Naive B cell (primary cell): ENCODE results near the gene ERBB3. TPM values are rescaled to one million over a fixed set of nuclear protein-coding genes. Genes with fewer than 3 reads are reported as not detected.

ENCODE experiments used
- ATAC-seq, 2 donors: fragments of 150-1000 bp; cut with Tn5 transposase; 2 replicates each; pipeline ENCODE4 v1.10.0; 2021; ENCODE audit warnings: low read depth in 2 of 2, mild to moderate bottlenecking in 2 of 2, moderate library complexity in 2 of 2
- DNase-seq: peaks from one replicate; pipeline ENCODE4 v3.0.0; 2022
- H3K27ac Mint-ChIP-seq, 6 donors: one replicate each; pipeline ENCODE4 v1.8.0; 2020 to 2022; ENCODE audit warnings: mild to moderate bottlenecking in 6 of 6, mixed read lengths in 6 of 6, moderate library complexity in 5 of 6, inconsistent platforms in 2 of 6
- H3K27me3 Mint-ChIP-seq, 3 donors: one replicate each; pipeline ENCODE4 v1.8.0; 2021 to 2022; ENCODE audit warnings: mixed read lengths in 3 of 3, mild to moderate bottlenecking in 1 of 3
- H3K36me3 Mint-ChIP-seq, 2 donors: one replicate each; pipeline ENCODE4 v1.8.0; 2020 to 2022; ENCODE audit warnings: mixed read lengths in 2 of 2, inconsistent platforms in 1 of 2, mild to moderate bottlenecking in 1 of 2
- H3K4me1 Mint-ChIP-seq, 3 donors: one replicate each; pipeline ENCODE4 v1.8.0; 2020 to 2022; ENCODE audit warnings: mixed read lengths in 3 of 3, inconsistent platforms in 1 of 3, mild to moderate bottlenecking in 1 of 3, moderate library complexity in 1 of 3
- H3K4me3 Mint-ChIP-seq, 8 donors: one replicate each; pipeline ENCODE4 v1.8.0; 2020 to 2022; ENCODE audit warnings: mild to moderate bottlenecking in 8 of 8, mixed read lengths in 8 of 8, moderate library complexity in 8 of 8, inconsistent platforms in 2 of 8
- H3K9me3 Mint-ChIP-seq, 7 donors: one replicate each; pipeline ENCODE4 v1.8.0; 2020 to 2022; ENCODE audit warnings: mixed read lengths in 7 of 7, mild to moderate bottlenecking in 5 of 7, inconsistent platforms in 2 of 7, moderate library complexity in 1 of 7
- polyA plus RNA-seq, 6 donors: library from polyadenylated mRNA; unstranded; fragments of 300-500 nt; fragmentation: Illumina TruSeq; gene quantifications; one replicate each; pipeline ENCODE4 v1.2.3, GENCODE V29; 2021; ENCODE audit warnings: low read depth in 6 of 6

The ERBB3 gene
- polyA plus RNA-seq, 6 donors from 2014 or later, result not detected

DNA sequence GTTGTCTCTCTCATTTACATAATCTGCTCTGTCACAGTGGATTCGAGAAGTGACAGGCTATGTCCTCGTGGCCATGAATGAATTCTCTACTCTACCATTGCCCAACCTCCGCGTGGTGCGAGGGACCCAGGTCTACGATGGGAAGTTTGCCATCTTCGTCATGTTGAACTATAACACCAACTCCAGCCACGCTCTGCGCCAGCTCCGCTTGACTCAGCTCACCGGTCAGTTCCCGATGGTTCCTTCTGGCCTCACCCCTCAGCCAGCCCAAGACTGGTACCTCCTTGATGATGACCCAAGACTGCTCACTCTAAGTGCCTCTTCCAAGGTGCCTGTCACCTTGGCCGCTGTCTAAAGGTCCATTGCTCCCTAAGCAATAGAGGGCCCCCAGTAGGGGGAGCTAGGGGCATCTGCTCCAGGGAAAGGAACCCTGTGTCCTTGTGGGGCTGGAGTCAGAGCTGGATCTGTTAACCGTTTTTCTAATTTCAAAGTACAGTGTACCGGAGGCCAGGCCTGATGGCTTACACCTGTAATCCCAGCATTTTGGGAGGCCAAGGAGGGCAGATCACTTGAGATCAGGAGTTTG lies 5.1 kb downstream of the ERBB3 start:
- Mint-ChIP-seq H3K9me3 (no peaks in the 10 kb centered on the region), H3K4me3 (no peak overlapping the region), H3K4me1 (peaks cover 5 to 6% (median 5%) of the 10 kb centered on the region in 3 donors), H3K27me3 (peaks cover 28 to 49% (median 28%) of the 10 kb centered on the region in 3 donors), H3K27ac (no peak overlapping the region), H3K36me3 (no peaks in the 10 kb centered on the region)
- ATAC-seq (no peak), DNase-seq (no peak)

DNA sequence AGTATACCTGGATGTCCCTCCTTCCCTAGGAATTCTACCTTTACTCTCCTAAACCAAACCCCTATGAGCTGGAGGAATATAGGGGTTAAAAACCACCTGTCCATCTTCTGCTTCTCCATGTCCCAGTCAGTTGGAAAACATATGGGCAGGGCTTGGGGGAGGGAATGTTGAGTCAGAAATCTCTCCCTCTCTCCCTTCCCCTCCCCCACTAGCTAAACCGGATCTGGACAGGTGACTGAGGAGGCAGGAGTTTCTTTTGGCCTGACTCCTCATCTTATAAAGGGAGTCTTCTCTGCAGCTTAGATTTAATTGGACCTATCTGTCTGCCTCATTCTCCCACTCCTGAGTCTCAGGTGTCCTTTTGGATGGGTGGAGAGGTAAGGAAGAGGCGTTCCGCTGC lies 6.1 kb downstream of the ERBB3 start:
- Mint-ChIP-seq H3K27ac (no peak overlapping the region), H3K9me3 (no peaks in the 10 kb centered on the region), H3K4me3 (peak overlapping the region in 1 of 8 donors; percentile 12), H3K27me3 (peaks cover 19 to 46% (median 23%) of the 10 kb centered on the region in 3 donors), H3K4me1 (peaks cover 0 to under 1% (median 0%) of the 10 kb centered on the region in 3 donors), H3K36me3 (no peaks in the 10 kb centered on the region)
- no peak for DNase-seq
- no peak for ATAC-seq

DNA sequence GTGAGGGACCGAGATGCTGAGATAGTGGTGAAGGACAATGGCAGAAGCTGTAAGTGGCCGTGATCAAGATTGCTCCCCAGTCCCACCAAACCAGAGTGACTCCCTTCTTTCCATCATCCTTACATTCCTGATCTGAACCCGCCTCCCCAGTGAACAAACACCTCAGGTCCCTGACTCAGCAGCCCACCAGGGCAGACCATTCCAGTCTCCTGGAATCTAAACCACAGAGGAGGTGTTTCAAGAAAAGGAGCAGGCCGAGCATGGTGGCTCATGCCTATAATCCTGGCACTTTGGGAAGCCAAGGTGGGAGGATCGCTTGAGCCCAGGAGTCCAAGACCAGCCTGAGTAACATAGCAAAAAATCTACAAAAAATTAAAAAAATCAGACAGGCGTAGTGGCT lies 6.6 kb downstream of the ERBB3 start:
- peak overlapping the region in 1 of 8 donors; percentile 12 for H3K4me3 Mint-ChIP-seq
- peak overlapping the region in 1 of 6 donors; percentile 47 for H3K27ac Mint-ChIP-seq
- no peaks in the 10 kb centered on the region for H3K36me3 Mint-ChIP-seq
- peaks cover 14 to 41% (median 23%) of the 10 kb centered on the region in 3 donors for H3K27me3 Mint-ChIP-seq
- ATAC-seq (no peak), DNase-seq (no peak)
- no peaks in the 10 kb centered on the region for H3K4me1 Mint-ChIP-seq
- no peaks in the 10 kb centered on the region for H3K9me3 Mint-ChIP-seq

DNA sequence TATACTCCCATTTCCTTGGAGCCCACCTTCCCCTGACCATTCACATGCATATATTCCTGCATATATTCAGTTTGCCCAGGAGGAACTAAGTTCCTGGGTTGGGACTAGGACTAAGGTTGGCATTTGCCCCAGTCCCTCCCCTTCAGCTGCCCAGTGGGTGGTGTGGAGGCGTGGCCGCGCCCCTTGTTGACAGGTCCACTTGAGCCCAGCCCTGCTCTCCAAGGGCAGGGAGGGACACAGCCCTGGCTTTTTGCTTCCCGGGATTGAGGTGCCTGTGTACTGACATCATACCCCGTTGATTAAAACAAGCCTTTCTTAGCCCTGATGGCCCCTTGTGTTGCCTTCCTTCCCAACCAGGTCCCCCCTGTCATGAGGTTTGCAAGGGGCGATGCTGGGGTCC lies 7.3 kb downstream of the ERBB3 start:
- DNase-seq (no peak), ATAC-seq (no peak)
- no peak overlapping the region for H3K4me3 Mint-ChIP-seq
- H3K9me3 Mint-ChIP-seq, result no peaks in the 10 kb centered on the region
- no peak overlapping the region for H3K27ac Mint-ChIP-seq
- H3K36me3 Mint-ChIP-seq, result no peaks in the 10 kb centered on the region
- H3K27me3 Mint-ChIP-seq, result peaks cover 8 to 34% (median 26%) of the 10 kb centered on the region in 3 donors
- no peaks in the 10 kb centered on the region for H3K4me1 Mint-ChIP-seq

DNA sequence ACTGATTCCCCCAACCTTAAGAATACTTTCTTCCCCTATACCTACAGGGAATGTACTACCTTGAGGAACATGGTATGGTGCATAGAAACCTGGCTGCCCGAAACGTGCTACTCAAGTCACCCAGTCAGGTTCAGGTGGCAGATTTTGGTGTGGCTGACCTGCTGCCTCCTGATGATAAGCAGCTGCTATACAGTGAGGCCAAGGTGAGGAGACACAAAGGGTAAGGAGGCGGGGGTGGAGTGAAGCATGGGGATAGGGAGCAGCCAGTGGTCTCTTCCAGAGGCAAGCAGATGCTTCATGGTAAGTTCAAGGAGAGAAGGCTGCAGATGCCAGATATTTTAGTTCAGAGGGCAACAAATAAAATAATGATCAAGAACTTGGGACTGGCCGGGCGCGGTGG lies 17.8 kb downstream of the ERBB3 start:
- no peak overlapping the region for H3K4me3 Mint-ChIP-seq
- DNase-seq (no peak), ATAC-seq (no peak)
- H3K4me1 Mint-ChIP-seq, result peaks cover 0 to 5% (median 0%) of the 10 kb centered on the region in 3 donors
- H3K36me3 Mint-ChIP-seq, result no peaks in the 10 kb centered on the region
- peak overlapping the region in 1 of 6 donors; percentile 82 for H3K27ac Mint-ChIP-seq
- H3K9me3 Mint-ChIP-seq, result no peaks in the 10 kb centered on the region
- peaks cover 6 to 45% (median 44%) of the 10 kb centered on the region in 3 donors for H3K27me3 Mint-ChIP-seq

DNA sequence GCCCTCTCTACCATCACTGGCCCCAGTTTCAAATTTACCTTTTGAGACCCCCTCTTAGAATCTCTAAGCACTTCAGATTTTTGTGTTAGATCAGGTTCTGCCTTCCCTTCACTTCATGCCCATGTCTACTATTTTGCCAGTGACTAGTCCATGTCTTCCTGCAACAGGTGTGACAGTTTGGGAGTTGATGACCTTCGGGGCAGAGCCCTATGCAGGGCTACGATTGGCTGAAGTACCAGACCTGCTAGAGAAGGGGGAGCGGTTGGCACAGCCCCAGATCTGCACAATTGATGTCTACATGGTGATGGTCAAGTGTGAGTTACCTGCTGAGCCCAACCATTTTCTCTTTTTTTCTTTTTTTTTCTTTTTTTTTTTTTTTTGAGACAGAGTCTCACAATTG lies 18.6 kb downstream of the ERBB3 start:
- H3K9me3 Mint-ChIP-seq, result no peaks in the 10 kb centered on the region
- peaks cover 6 to 36% (median 35%) of the 10 kb centered on the region in 3 donors for H3K27me3 Mint-ChIP-seq
- H3K27ac Mint-ChIP-seq, result peak overlapping the region in 1 of 6 donors; percentile 45
- H3K4me1 Mint-ChIP-seq, result peaks cover 0 to 11% (median 5%) of the 10 kb centered on the region in 3 donors
- no peak for ATAC-seq
- no peak overlapping the region for H3K4me3 Mint-ChIP-seq
- no peak for DNase-seq
- no peaks in the 10 kb centered on the region for H3K36me3 Mint-ChIP-seq

DNA sequence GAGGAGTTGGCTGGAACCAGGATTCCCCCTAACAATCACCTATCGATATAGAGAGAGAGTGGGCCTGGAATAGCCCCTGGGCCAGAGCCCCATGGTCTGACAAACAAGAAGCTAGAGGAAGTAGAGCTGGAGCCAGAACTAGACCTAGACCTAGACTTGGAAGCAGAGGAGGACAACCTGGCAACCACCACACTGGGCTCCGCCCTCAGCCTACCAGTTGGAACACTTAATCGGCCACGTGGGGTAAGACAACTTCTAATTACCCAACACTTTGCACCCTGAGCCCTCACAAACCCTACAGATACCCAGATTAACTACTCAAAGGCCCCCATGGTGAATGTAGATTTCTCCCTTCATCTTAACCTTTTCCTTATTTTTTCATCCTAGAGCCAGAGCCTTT lies 19.8 kb downstream of the ERBB3 start:
- H3K27me3 Mint-ChIP-seq, result peaks cover 6 to 25% (median 25%) of the 10 kb centered on the region in 3 donors
- H3K4me3 Mint-ChIP-seq, result no peak overlapping the region
- no peak overlapping the region for H3K27ac Mint-ChIP-seq
- no peaks in the 10 kb centered on the region for H3K9me3 Mint-ChIP-seq
- ATAC-seq, result no peak
- H3K36me3 Mint-ChIP-seq, result no peaks in the 10 kb centered on the region
- no peak for DNase-seq
- H3K4me1 Mint-ChIP-seq, result peaks cover 9 to 22% (median 16%) of the 10 kb centered on the region in 3 donors

DNA sequence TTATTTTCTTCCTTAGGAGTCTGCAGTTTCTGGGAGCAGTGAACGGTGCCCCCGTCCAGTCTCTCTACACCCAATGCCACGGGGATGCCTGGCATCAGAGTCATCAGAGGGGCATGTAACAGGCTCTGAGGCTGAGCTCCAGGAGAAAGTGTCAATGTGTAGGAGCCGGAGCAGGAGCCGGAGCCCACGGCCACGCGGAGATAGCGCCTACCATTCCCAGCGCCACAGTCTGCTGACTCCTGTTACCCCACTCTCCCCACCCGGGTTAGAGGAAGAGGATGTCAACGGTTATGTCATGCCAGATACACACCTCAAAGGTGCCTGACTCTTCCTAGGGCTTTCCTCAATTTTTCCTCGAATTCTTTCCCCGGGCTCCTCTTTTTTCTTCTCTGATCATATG lies 21.1 kb downstream of the ERBB3 start:
- H3K27me3 Mint-ChIP-seq, result peaks cover 0 to 13% (median 12%) of the 10 kb centered on the region in 3 donors
- no peaks in the 10 kb centered on the region for H3K36me3 Mint-ChIP-seq
- H3K4me3 Mint-ChIP-seq, result peak overlapping the region in 1 of 8 donors; percentile 50
- no peak overlapping the region for H3K27ac Mint-ChIP-seq
- ATAC-seq, result no peak
- peaks cover 19 to 35% (median 28%) of the 10 kb centered on the region in 3 donors for H3K4me1 Mint-ChIP-seq
- DNase-seq, result no peak
- no peaks in the 10 kb centered on the region for H3K9me3 Mint-ChIP-seq

DNA sequence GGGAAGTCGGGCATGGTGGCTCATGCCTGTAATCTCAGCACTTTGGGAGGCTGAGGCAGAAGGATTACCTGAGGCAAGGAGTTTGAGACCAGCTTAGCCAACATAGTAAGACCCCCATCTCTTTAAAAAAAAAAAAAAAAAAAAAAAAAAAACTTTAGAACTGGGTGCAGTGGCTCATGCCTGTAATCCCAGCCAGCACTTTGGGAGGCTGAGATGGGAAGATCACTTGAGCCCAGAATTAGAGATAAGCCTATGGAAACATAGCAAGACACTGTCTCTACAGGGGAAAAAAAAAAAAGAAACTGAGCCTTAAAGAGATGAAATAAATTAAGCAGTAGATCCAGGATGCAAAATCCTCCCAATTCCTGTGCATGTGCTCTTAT lies 22.7 kb downstream of the ERBB3 start:
- Mint-ChIP-seq H3K9me3 (no peaks in the 10 kb centered on the region), H3K36me3 (no peaks in the 10 kb centered on the region), H3K4me1 (peaks cover 19 to 39% (median 36%) of the 10 kb centered on the region in 3 donors), H3K27me3 (peaks cover 0 to 3% (median 2%) of the 10 kb centered on the region in 3 donors), H3K27ac (peak overlapping the region in 1 of 6 donors; percentile 62), H3K4me3 (peak overlapping the region in 1 of 8 donors; percentile 95)
- no peak for DNase-seq
- ATAC-seq, result no peak

DNA sequence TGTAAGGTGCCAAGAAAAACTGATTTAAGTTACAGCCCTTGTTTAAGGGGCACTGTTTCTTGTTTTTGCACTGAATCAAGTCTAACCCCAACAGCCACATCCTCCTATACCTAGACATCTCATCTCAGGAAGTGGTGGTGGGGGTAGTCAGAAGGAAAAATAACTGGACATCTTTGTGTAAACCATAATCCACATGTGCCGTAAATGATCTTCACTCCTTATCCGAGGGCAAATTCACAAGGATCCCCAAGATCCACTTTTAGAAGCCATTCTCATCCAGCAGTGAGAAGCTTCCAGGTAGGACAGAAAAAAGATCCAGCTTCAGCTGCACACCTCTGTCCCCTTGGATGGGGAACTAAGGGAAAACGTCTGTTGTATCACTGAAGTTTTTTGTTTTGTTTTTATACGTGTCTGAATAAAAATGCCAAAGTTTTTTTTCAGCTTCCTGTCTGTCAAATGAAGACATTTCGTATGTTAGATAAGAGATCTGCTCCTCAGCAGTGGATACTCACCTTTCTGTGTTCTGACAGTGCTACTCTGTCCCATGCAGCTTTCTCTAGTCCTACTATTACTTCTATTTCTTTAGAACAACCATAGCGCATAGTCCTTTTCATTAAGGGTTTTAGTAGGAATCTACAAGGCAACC lies 23.2 kb downstream of the ERBB3 start:
- ATAC-seq (no peak), DNase-seq (no peak)
- H3K9me3 Mint-ChIP-seq, result no peaks in the 10 kb centered on the region
- H3K4me1 Mint-ChIP-seq, result peaks cover 19 to 37% (median 36%) of the 10 kb centered on the region in 3 donors
- H3K4me3 Mint-ChIP-seq, result peak overlapping the region in 7 of 8 donors; percentile 95 to 100 (median 99)
- peak overlapping the region in 4 of 6 donors; percentile 46 to 98 (median 96) for H3K27ac Mint-ChIP-seq
- H3K27me3 Mint-ChIP-seq, result no peaks in the 10 kb centered on the region
- no peaks in the 10 kb centered on the region for H3K36me3 Mint-ChIP-seq

DNA sequence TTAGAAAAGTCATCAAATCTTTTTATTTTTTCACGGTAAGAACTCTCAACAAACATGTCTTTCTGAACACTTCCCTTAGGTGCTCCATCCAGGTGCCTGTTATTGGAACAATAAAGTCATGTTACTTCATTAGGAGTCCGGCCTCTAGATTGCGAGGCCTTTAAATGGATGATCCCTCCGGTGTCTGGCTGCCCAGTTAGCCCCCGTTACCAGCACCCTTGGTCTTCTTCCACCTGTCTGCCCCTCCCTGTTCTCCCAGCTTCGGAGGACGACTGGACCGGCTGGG lies 23.8 kb downstream of the ERBB3 start:
- ATAC-seq (no peak), DNase-seq (no peak)
- H3K27me3 Mint-ChIP-seq, result no peaks in the 10 kb centered on the region
- H3K9me3 Mint-ChIP-seq, result no peaks in the 10 kb centered on the region
- H3K4me3 Mint-ChIP-seq, result peak overlapping the region; percentile 95 to 100 (median 99)
- no peaks in the 10 kb centered on the region for H3K36me3 Mint-ChIP-seq
- peak overlapping the region; percentile 78 to 98 (median 96) for H3K27ac Mint-ChIP-seq
- H3K4me1 Mint-ChIP-seq, result peaks cover 19 to 37% (median 36%) of the 10 kb centered on the region in 3 donors

DNA sequence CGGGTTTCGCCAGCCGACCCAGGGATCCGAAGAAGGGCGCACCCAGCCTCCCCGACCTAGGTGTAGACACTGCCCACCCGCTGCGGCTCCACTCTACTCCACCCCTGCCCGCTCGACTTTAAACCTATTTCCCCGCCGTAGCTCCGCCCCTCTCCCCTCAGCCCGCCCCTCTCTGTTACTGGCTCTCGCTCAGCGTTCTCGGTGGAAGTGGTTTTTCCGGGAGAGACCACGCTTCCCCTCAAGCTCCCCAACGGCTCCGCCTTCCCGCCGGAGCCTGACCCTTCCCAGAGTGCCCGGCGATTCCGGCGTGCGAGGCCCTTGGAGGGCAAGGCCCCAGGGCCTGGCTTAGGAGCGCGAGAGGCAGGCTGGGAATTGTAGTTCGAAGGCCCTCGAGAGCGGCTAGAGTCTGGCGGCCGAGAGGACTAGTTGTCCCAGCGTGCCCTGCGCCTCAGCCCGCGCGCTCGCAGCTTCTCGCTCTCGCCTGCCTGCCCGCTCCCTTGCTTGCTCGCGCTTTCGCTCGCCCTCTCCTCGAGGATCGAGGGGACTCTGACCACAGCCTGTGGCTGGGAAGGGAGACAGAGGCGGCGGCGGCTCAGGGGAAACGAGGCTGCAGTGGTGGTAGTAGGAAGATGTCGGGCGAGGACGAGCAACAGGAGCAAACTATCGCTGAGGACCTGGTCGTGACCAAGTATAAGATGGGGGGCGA lies 24.3 kb downstream of the ERBB3 start, which contains the start of gene PA2G4:
PA2G4 (plus strand) TSS at position 451 of the 706 bp plus-strand sequence; CDS start at position 630, 179 bp downstream.
- Mint-ChIP-seq H3K27me3 (no peaks in the 10 kb centered on the region), H3K4me3 (peak within 1 kb of the TSS; percentile 95 to 100 (median 99)), H3K9me3 (no peaks in the 10 kb centered on the region), H3K27ac (peak within 1 kb of the TSS; percentile 78 to 98 (median 96)), H3K4me1 (peaks cover 19 to 37% (median 36%) of the 10 kb centered on the region in 3 donors), H3K36me3 (no peaks in the 10 kb centered on the region)
- DNase-seq (peak; percentile 93), ATAC-seq (peak; percentile 93 to 94)

DNA sequence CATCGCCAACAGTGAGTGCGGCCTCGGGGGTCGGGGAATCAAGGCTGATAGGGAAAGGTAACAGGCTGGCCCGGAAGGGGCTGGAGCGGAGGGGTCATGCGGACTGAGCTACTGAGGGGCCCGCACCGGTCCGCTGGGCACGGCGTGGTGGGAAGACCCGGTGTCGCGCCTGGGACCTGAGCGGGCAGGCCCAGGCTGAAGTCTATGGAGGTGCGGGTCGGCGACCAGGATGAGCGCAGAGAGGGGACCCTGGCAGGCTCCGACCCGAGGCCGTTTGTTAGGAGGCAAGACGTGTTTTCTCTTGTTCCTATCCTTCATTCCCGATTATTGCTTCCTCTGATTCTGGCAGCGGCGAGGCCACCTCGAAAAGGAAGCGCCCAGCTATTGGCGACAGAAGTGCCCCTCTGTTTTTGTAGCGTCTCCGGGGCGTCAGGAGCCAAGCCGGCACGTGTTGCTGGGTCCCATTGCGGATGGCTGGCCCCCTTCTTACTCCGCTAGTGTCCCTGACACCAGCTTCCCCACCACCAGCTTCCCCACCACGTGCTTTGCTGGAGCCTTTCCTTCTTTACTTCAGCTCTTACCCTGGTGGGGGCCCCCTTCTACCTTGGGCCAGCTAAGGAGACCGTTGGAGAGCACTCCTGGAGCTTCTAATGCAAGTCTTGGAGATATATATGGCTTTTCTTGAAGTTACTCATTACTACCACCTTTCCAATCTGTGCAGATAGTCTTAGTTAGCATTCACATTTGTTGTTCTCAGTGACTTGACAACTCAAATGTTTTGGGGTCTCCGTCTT lies 25.0 kb downstream of the ERBB3 start:
- no peaks in the 10 kb centered on the region for H3K9me3 Mint-ChIP-seq
- H3K4me3 Mint-ChIP-seq, result peak overlapping the region; percentile 95 to 100 (median 99)
- H3K4me1 Mint-ChIP-seq, result peaks cover 19 to 37% (median 36%) of the 10 kb centered on the region in 3 donors
- no peaks in the 10 kb centered on the region for H3K27me3 Mint-ChIP-seq
- peak overlapping the region; percentile 78 to 98 (median 96) for H3K27ac Mint-ChIP-seq
- no peaks in the 10 kb centered on the region for H3K36me3 Mint-ChIP-seq
- ATAC-seq, result peak; percentile 2 to 10
- DNase-seq, result no peak
